HG02852 (cell line): ENCODE measurements around the gene SLC38A10.
"Not testable (repeated sequence)": the region's sequence is repeated elsewhere in the genome, so short reads cannot be mapped to it uniquely, and the experiment has no call there.

Experiments used
- ATAC-seq: cut with Tn5 transposase; IDR thresholded peaks from one replicate; pipeline ENCODE4 v1.9.1; 2021; ENCODE audit warnings: mild to moderate bottlenecking, moderate library complexity; ENCODE audit not compliant: unreplicated experiment

The SLC38A10 gene

DNA sequence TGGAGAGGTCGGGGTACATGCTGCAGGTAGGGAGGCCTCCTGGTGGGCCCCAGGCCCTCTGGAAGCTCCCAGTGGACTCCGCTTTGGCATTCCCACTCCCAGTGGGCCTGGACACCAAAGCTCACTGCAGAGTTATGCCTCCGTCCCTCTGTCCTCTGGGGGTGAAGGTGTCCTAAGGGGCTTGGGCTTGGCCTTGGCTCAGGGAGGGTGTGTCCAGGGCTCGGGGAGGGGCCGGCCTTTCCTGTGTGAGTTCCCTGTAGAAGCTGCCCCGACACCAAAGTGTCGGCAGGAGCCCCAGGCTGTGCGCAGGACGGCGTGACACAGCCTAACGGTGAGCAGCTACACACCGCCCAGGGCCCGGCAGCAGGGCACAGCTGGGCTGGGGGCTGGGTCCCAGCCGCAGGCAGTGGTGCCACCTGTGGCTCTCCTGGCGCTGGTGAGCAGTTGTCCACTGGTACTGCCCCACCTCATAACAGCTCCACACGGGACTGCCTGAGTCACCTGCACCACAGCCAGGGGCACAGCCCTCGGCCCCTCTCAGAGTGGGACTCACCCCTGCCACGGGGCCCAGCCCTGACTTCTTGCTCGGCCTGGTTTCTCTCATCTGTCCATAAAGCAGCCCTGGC, 62.4 kb downstream of the SLC38A10 start:
- no peak for ATAC-seq

DNA sequence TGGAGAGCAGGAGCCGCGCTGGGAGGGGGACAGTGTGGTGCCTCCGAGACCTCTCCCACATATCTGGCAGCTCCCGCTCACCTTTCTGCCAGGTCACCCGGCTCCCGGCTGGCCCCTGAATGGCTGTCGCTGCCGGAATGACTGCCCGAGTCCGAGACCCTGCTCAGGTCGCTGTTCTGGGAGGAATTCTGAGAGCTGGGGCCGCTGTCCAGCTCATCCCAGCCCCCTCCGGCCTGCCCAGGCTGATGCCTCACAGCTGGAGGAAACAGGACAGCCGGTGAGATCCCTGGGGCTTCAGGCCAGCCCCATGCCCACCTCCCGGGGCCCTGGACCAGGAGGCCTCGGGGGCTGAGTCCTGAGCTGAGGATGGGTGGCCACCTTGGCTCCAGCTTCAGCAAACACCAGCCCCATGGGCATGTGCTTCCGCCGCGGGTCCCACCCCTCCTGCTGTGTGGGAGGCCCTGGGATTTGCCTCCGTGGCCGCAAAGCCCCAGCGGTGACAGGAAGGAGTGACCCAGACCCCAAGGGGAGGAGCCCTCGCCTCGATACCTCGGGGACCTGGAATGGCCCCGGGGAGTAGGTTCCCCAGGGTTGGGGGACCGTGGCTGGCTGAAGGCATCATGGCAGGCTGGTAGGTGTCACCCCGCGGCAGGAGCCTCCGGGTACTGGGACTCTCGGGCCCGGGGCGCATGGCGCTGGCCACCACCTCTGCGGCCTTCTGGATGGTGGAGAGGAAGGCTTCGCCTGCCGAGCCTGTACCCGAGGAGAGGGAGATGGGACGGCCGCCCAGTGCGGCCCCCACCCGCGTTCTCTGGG, 63.1 kb downstream of the SLC38A10 start:
- no peak for ATAC-seq

DNA sequence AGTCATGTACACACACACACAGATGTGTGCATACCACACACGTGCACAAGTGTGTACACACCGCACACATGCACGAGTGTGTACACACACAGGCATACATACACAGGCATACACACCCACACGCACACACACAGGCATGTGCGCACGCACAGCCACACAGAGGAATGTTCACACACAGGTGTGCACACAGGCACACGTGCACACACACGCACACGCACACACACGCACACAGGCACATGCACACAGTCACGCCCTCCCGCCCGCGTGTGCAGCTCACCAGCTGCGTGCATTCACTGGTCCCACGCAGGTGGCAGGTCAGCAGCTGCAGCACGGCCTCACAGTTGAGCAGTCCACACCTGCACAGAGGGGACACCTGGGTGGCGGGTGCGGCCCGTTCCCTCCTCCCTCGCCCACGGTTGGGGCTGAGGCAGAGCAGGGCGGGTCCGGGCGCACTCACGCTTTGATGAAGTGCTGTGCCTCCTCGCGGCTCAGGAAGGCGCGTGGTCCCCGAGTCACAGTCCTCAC, 63.9 kb downstream of the SLC38A10 start:
- ATAC-seq, result no peak

DNA sequence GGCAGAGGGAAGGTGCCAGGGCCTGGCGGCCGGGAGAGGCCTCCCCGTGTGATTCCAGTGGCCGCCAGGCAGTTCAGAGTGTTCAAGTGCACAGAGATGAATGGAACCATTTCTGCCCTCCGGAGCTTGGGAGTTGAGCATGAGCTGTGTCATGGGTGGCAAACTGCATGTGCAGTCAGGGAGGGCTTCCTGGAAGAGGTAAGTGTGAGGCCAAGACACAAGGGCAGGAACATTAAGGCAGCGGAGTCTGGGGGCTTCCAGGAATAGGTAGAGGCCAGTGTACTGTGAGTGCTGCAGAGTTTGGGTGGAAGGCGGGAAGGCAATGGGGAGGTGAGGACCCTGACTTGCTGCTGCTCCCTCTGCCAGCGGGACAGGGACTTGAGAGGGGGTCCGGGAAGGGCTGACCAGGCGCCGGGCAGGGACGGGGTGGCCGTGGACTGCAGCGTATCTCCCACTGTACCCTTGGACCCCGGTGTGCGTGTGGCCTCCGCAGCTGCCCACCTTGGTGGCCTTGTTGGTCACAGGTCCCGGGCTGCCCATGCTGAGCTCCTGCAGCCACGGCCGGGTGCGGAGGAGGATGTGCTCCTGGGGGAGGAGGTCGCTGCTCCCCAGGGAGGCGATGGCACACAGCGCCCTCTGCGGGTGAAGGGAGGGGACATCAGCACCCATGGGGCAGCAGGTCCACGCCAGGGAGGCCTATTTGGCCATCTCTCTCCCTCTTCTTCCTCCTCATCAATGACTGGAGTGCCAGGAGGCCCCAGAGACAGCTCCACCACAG, 64.9 kb downstream of the SLC38A10 start:
- ATAC-seq, result no peak

DNA sequence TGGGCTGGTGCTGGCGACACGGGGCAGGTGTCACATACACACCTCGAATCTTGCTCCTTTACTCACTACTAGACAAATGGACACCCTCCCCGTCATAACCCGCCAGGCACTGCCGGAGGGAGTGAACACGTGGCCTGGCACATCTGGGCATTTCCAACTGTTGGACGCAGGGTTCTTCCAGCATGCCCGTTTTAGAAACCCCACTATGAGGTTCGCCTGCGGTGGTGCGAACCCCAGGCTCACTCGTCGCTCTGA, 65.5 kb downstream of the SLC38A10 start:
- ATAC-seq, result no peak

DNA sequence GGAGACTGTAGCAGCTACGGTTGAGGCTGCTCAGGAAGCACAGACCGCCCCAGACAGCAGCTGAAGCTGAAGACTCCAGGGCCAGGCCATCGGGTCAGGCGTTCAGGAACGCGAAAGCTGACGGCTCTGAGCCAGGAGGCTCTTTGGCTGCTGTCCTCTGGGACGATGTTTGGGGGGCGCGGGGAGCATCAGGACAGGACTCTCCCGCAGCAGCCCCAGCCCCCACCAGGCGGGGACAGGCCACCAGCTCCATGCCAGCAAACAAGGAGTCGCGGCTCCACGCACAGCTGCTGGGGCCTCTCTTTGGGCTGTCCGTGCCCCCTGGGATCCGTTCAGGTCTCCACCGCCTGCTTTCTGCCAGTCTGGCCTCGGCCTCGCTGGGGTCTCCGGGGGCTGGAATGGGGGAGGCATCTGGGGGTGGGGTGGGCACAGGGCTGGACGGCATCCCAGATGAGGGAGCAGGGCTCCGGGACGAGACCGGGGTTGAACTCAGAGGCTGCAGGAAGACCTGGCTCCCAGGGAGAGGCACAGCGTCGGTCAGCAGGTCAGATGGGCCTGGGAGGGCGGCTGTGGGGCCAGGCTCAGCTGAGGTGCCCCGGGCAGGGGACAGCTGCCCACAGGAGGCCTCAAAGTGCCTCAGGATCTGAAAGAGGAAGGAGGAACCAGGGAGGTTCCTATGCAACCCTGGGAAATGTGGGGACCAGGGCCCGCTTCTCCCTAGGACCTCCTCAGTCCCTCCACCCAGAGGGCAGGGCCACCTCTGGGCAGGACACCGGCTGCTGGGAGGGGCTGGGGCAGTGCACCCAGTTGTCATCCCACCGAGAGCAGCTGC, 66.1 kb downstream of the SLC38A10 start:
- ATAC-seq, result no peak

DNA sequence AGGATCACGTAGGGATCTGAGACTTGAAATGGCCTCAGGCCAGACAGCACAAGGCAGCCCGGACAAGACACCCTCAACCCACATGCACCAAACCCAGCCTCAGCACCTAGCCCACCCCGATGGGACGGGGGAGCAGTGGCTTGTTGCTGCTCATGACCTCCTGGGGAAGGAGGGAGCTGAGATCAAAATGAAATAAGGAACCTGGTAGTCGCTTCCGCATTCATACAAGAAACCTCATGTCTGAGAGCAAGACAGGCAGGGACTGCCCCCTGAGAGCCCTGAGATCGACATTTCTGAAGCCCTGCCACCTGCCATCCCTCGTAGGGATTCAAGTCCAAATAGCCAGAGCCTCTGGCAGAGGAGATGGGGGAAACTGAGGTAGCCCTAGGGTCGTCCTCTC, 66.7 kb downstream of the SLC38A10 start:
- no peak for ATAC-seq

DNA sequence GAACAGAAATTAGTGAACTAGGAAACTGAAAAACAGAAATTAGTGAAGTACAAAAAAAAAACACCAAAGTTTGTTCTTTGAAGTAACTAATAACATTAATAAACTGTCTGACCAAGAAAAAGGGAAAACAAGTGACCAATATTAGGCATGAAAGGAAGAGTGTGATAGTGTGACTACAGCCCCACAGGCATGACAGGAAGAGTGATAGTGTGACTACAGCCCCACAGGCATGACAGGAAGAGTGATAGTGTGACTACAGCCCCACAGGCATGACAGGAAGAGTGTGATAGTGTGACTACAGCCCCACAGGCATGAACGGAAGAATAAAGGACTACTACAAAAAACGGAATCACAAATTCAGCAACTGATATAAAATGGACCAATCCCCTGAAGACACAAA, 67.5 kb downstream of the SLC38A10 start:
- not testable (repeated sequence) for ATAC-seq

DNA sequence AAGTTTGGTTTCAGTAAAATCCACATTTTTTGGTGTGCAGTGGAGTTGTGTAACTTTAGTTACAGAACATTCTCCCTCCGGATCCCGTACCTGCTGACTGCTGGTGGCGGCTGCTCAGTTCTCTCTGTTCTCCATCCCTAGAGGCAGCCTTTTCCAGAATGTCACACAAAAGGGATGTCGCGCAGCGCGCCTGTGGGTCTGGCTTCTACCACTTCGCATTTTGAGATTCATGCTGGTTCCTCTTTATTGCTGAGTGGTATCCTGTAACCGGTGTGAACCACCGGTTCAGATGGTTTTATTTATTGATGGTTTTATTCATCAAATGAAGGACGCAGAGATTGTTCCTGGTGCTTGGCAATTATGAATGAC, 71.4 kb downstream of the SLC38A10 start:
- ATAC-seq, result no peak

DNA sequence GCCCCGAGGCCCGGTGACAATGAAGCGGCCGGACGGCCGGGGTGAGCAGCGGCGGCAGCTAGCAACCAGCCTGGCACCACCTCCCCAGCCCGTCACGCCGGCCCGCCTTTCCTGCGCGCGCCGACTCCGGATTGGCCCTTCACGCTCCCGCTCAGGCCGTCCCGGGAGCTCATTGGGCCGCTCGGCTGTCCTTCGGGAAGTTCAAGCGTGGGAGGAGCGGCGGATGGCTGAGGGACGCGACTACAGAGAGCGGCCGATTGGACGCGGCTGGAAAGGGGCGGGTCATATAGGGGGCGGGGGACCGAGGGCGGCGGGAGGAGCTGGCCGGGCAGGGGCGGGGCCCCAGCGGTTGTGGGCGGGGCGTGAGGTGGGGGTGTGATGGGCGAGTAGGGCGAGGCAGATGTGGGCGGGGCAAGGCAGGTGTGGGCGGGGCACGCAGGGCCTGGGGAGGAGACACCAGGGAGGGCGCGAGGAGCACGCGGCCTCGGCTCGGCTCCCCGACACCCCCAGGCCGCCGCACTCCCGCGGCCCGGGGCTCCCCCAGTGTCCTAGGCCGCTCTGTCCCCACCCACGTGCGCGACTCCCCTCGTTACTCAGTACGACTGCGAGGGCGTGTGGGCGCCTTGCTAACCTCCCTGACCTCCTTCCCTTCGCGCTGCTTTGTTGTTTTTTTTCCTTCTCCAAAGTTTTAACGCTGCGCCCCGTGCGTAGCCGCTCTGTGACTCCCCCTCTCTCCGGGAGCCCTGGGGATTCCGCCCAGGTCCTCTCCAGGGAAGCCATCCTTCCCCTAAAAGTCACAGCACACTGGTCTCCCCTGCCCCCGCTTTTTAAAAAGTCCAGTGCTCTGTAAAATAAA, 72.0 kb downstream of the SLC38A10 start, which contains the start of gene CEP131:
CEP131 (minus strand) TSS at position 60 of the 856 bp plus-strand sequence. CDS start 2,909 bp downstream, outside the sequence.
- peak; percentile 92 for ATAC-seq

DNA sequence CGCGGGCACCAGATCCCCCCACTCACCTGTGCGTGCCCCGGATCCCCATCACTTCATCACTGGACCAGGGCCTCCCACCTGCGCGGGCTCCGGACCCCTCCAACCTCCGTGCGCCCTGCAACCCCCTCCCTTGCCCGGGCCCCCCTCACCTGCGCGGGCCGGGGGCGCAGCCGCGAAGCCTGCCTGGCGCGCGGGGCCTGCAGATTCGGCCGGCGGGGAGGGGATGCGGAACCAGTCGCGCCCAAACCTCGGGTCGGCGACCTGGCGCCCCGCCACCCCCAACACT, 72.5 kb downstream of the SLC38A10 start:
- ATAC-seq, result peak; percentile 10

DNA sequence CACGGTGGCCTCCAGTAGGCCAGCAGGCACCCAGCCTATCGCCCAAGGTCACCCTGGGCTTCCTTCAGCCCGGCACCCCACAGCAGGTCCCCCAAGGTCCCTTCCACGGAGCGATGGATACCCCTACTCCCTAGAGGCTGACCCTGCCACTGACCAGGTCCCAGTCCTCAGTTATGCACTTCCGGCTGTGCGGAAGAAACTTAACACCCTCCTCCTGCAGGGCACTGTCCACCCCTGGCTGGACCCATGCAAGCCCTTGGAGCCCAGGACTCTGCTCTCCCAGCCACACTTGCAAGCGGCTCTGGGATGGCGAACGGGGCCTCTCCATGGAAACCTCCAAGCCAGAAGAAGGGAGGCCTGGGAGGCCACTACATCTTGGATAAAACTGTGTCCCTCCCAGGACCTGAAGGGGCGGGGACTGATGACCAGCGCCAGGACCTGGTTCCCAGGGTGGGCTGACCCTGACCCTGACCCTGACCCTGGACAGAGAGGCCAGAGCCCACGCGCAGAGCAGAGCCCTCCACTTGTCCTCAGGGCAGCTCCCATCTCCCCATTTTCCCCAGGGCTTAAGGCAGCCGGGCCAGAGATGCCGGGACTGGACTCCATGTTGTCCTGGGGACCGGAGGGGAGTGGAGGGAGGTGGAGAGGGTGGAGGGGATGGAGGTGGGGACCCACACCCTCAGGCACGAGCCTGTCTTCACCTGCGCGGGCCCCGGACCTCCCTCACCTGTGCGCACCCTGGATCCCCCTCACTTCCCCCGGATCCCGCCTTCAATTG, 73.1 kb downstream of the SLC38A10 start:
- ATAC-seq, result no peak

DNA sequence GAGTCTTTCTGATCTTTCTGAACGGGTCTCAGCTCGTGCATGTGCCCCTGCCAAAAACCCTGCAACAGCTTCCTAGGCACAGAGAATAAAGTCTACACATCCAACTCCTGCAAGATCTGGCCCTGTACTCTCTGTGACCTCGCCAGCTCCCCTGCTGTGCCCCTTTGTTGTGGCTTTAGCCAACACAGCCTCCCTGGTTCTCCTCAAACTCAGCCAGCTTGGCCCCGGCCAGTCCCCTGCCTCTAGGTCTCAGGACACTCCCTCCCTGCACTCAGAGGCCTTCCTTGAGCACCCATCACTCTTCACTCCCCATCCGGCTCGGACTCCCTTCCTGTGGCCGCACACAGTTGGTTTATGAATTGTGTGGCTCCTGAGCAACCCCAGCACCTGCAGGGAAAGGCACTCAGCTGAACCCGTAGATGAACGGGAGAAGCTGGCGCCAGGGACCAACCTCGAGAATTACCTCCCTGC, 73.7 kb downstream of the SLC38A10 start:
- no peak for ATAC-seq

DNA sequence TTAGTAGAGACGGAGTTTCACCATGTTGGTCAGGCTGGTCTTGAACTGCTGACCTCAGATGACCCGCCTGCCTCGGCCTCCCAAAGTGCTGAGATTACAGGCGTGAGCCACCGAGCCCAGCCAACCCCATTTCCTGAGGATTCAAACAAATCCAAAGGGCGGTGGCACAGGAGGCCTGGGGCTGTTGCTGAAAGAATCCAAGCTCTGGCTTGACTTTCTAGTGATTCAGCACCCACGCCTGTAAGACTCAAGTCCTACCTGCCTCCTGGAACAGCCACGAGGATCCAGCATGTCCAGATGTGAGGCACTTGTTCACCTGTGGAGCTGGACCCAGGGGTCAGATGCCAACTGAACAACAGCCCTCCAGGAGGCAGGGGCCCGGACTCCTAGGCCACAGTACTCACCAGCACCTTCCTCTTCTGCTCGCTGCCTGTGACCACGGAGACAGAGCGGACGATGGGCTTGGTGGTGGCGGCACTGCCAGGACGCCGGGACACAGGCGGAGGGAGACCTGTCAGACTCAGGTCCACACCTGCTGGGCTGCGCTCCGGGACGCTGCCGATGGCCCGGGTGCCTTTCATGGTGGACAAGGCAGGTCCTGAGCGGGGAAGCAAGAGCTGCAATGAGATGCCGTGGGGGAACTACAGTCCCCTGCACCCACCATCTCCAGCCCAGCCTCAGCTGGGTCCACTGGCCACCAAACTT, 75.5 kb downstream of the SLC38A10 start:
- no peak for ATAC-seq

DNA sequence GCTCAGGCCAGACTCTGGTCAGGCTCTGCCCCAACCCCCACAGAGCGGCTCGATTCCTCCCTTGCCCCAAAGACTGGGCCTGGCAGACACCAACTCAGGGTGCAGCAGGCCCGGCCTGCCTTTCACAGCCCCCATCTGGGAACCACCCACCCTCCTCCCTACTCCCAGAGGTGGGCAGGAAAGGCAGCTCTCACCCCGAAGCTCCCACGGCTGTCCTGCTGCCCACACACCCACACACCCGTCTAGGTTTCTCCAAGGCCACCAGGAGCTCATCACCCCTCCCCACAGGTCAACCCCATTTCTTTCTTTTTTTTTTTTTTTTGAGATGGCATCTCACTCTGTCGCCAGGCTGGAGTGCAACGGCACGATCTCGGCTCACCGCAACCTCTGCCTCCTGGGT, 76.1 kb downstream of the SLC38A10 start:
- no peak for ATAC-seq

DNA sequence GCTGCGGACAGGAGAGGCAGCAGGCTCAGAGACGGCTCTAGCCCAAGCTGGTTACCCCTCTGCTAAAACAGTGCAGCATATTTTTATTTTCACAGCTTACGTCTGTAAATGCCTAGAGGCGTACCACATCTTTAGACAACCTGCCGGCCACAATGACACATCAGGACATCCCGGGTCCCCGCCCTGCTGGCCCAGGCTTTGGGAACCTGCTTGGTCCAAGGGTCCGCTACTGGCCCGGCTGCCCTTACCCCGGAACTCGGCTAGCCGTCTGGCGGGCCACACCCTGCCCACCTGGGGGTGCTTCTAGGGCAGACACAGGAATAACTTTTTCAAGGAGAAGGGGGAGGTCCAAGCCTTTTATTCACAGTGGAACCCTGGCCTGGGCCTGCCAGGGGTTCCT, 76.6 kb downstream of the SLC38A10 start:
- ATAC-seq, result no peak

DNA sequence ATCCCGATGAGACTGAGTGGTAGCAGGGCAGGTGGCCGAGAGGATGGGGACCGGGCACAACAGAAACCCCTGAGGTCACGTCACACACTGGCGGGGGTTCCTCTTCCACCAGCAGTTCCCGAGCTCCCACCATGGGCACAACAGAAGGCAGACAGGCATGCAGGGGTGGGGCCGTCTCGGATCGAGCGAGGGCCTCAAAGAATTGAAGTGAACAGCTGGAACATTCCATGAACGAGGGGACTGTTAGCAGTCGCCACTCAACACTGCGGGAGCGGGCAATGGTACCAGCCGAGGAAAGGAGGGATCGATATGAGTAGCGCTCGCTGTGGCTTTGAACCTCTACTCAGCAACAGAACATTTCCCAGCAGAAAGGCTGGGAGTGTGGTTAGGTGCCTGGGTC, 77.6 kb downstream of the SLC38A10 start:
- ATAC-seq, result no peak

DNA sequence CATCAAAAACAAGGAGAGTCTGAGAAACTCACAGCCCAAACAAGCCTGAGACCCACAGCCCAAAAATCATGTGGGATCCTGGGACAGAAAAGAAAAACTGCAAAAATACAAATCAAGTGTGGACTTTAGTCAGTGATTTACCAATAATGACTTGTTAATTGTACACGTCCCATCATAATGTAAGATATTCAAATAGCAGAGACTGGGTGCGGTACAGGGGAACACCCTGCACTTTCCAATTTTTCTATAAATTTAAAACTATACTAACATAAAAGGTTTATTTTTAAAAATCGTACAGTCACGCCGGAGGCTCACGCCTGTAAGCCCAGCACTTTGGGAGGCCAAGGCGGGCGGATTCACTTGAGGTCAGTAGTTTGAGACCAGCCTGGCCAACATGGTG, 81.1 kb downstream of the SLC38A10 start:
- no peak for ATAC-seq

DNA sequence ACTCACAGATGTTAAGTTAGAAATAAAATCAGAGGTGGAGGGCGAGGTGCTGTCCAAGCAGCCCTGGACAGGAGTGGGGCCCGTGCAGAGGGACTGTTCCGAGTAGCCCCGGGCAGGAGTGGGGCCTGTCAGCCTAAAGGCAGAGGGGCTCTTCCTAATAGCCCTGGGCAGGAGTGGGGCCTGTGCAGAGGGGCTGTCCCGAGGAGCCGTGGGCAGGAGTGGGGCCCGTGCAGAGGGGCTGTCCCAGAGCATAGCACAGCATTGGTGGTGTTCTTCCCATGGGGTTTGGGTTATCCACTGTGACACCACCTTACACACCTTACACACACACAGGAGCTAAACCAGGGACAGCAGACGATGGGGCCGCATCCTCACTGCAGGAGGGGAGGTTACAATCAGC, 82.7 kb downstream of the SLC38A10 start:
- ATAC-seq, result no peak
